GM10266 (cell line): ENCODE results near the gene AAR2.

Source experiments
- DNase-seq: peaks from one replicate; pipeline ENCODE4 v3.0.0; 2012; ENCODE audit errors: extremely low spot score
- CTCF ChIP-seq: IDR thresholded peaks from 2 replicates; pipeline ENCODE4 v1.5.1; 2012; ENCODE audit warnings: mild to moderate bottlenecking, low read depth; ENCODE audit not compliant: control insufficient read depth, insufficient read depth; ENCODE audit errors: missing control alignments

AAR2 gene

GRCh38 chr20:36218380-36219064, 17.8 kb upstream of the AAR2 start:
- TF ChIP-seq CTCF, result no peak
- no peak for DNase-seq

- no peak for DNase-seq
- TF ChIP-seq CTCF, result no peak
Measured at GRCh38 chr20:36219671-36220220, 16.5 kb upstream of the AAR2 start.

DNA sequence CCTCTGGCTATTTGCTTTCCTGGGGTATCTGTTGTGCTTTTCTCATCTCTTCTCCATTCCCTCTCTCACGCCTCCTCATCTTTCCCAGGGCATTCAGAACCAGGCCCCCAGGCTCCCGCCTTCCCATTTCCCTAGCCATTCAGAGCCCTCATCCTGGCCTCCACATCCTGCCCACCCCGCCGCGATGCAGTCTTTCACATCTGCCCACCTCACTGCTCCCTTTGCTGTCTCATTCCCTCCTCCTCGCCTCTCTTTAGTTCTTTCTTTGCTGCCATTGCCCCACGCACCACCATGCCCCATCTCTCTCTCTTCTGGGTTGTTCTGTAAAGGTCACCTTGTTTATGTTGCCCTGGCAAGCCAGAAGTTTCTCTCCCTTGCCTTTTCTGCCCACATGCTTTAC, 10.6 kb upstream of the AAR2 start:
- no peak for TF ChIP-seq CTCF
- no peak for DNase-seq

- no peak for TF ChIP-seq CTCF
- no peak for DNase-seq
Measured at GRCh38 chr20:36228770-36229169, 7.5 kb upstream of the AAR2 start.

DNA sequence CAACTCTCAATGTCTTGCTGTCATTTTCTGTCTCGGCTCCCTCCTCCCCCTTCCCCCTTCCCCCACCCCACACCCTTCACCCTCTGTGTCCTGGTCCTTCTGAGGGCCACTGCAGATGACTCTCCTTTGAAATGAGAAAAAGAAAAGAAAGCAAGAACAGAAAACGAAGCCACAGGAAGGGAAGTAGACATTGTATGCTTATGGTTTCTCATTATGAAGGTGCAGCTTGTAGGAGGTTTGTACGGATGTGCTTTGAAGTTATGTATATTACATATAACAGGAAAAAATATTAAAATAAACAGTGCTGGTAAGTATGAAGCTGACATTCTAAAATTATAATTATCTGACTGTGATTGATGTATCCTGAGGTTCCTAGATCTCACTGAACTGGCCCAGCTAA, 6.3 kb upstream of the AAR2 start:
- DNase-seq, result no peak
- no peak for TF ChIP-seq CTCF

GRCh38 chr20:36231331-36231730, 4.9 kb upstream of the AAR2 start:
- DNase-seq, result no peak
- no peak for TF ChIP-seq CTCF

- no peak for DNase-seq
- TF ChIP-seq CTCF, result no peak
Measured at GRCh38 chr20:36234771-36235320, 1.4 kb upstream of the AAR2 start.
